ENCODE results near the gene NR2F1-AS1. TPM values are rescaled to one million over a fixed set of nuclear protein-coding genes. Genes with fewer than 3 reads are reported as not detected.

The NR2F1-AS1 gene
- total RNA-seq, 2 experiments from 2014 or later, result not detected

- CTCF ChIA-PET, result interaction anchor here (2.3 to 2.4 kb wide), 2 partner anchors 10 to 216 kb away, joined by 6 to 8 read pairs; no protein-coding TSS in a partner anchor
These were observed 4.2 kb upstream of the NR2F1-AS1 start for GRCh38 chr5:93585041-93585766.

GRCh38 chr5:93584596-93585040 is 3.6 kb upstream of the NR2F1-AS1 start:
- DNase-seq (peak; percentile 17), ATAC-seq (no peak)
- Mint-ChIP-seq H3K4me3 (peak overlapping the region; percentile 36), H3K27me3 (ENCODE audit: low read depth) (peaks cover 58% of the 10 kb centered on the region), H3K36me3 (ENCODE audit: low read depth) (peaks cover 13% of the 10 kb centered on the region), H3K4me1 (ENCODE audit: low read depth) (peaks cover 35% of the 10 kb centered on the region), H3K27ac (no peak overlapping the region), H3K9me3 (ENCODE audit: insufficient read depth) (peaks cover 6% of the 10 kb centered on the region)
- POLR2A ChIA-PET, result no interaction called here
- CTCF ChIA-PET, result interaction anchor here (0.9 to 2.4 kb wide), 3 partner anchors 11 to 217 kb away, joined by 3 to 8 read pairs (median 6); no protein-coding TSS in a partner anchor

More at GRCh38 chr5:93585041-93585766, 4.2 kb upstream of the NR2F1-AS1 start:
- Mint-ChIP-seq H3K9me3 (ENCODE audit: insufficient read depth) (peaks cover 6% of the 10 kb centered on the region), H3K27ac (no peak overlapping the region), H3K36me3 (ENCODE audit: low read depth) (peaks cover 13% of the 10 kb centered on the region), H3K27me3 (ENCODE audit: low read depth) (peaks cover 58% of the 10 kb centered on the region), H3K4me1 (ENCODE audit: low read depth) (peaks cover 29% of the 10 kb centered on the region), H3K4me3 (peak overlapping the region; percentile 40)
- ATAC-seq, result no peak
- no peak for DNase-seq
- POLR2A ChIA-PET, result no interaction called here

- H3K4me3 Mint-ChIP-seq, result peak overlapping the region; percentile 58
- H3K36me3 Mint-ChIP-seq (ENCODE audit: low read depth), result peaks cover 12% of the 10 kb centered on the region
- peaks cover 6% of the 10 kb centered on the region for H3K9me3 Mint-ChIP-seq (ENCODE audit: insufficient read depth)
- ATAC-seq, result peak; percentile 35
- peak; percentile 46 for DNase-seq
- H3K4me1 Mint-ChIP-seq (ENCODE audit: low read depth), result peaks cover 35% of the 10 kb centered on the region
- POLR2A ChIA-PET, result no interaction called here
- peaks cover 52% of the 10 kb centered on the region for H3K27me3 Mint-ChIP-seq (ENCODE audit: low read depth)
- no peak overlapping the region for H3K27ac Mint-ChIP-seq
- CTCF ChIA-PET, result interaction anchor here (0.9 to 1.6 kb wide), 3 partner anchors 23 to 217 kb away, joined by 3 to 5 read pairs (median 4); no protein-coding TSS in a partner anchor
These were observed 3.0 kb upstream of the NR2F1-AS1 start for GRCh38 chr5:93583768-93584595.

GRCh38 chr5:93583439-93583767 is 2.4 kb upstream of the NR2F1-AS1 start:
- ChIA-PET POLR2A (no interaction called here), CTCF (interaction anchor here (1.3 to 1.6 kb wide), 2 partner anchors 24 to 217 kb away, joined by 4 to 5 read pairs; no protein-coding TSS in a partner anchor)
- ATAC-seq (no peak), DNase-seq (no peak)
- Mint-ChIP-seq H3K4me3 (peak overlapping the region; percentile 58), H3K9me3 (ENCODE audit: insufficient read depth) (peaks cover 6% of the 10 kb centered on the region), H3K27ac (no peak overlapping the region), H3K27me3 (ENCODE audit: low read depth) (peaks cover 50% of the 10 kb centered on the region), H3K4me1 (ENCODE audit: low read depth) (peaks cover 34% of the 10 kb centered on the region), H3K36me3 (ENCODE audit: low read depth) (peaks cover 7% of the 10 kb centered on the region)

GRCh38 chr5:93582677-93583438 is 1.8 kb upstream of the NR2F1-AS1 start, which contains the start of gene NR2F1:
TSS of gene NR2F1 (plus strand) at chr5:93583222. CDS start at chr5:93585024, 1,802 bp downstream.
- Mint-ChIP-seq H3K9me3 (ENCODE audit: insufficient read depth) (peaks cover 5% of the 10 kb centered on the region), H3K27me3 (ENCODE audit: low read depth) (peaks cover 52% of the 10 kb centered on the region), H3K36me3 (ENCODE audit: low read depth) (peaks cover 5% of the 10 kb centered on the region), H3K27ac (no peak within 1 kb of the TSS), H3K4me1 (ENCODE audit: low read depth) (peaks cover 31% of the 10 kb centered on the region), H3K4me3 (peak within 1 kb of the TSS; percentile 58)
- ATAC-seq (no peak), DNase-seq (no peak)
- ChIA-PET POLR2A (no interaction called here), CTCF (interaction anchor here (0.6 to 1.6 kb wide), 3 partner anchors 24 to 218 kb away, joined by 3 to 5 read pairs (median 4); no protein-coding TSS in a partner anchor)

- H3K4me3 Mint-ChIP-seq, result no peak overlapping the region
- H3K27ac Mint-ChIP-seq, result no peak overlapping the region
- H3K36me3 Mint-ChIP-seq (ENCODE audit: low read depth), result no peaks in the 10 kb centered on the region
- DNase-seq (no peak), ATAC-seq (no peak)
- POLR2A ChIA-PET, result no interaction called here
- no peaks in the 10 kb centered on the region for H3K9me3 Mint-ChIP-seq (ENCODE audit: insufficient read depth)
- CTCF ChIA-PET, result interaction anchor here (0.6 kb wide), 1 partner anchor 30 kb away, joined by 3 read pairs; no protein-coding TSS in a partner anchor
- H3K27me3 Mint-ChIP-seq (ENCODE audit: low read depth), result peaks cover 52% of the 10 kb centered on the region
- peaks cover 26% of the 10 kb centered on the region for H3K4me1 Mint-ChIP-seq (ENCODE audit: low read depth)
These were observed 1.1 kb upstream of the NR2F1-AS1 start for GRCh38 chr5:93582167-93582462.

GRCh38 chr5:93580063-93580926 is 724 bp downstream of the NR2F1-AS1 start:
- CTCF ChIA-PET, result interaction anchor here (0.9 to 1.6 kb wide), 3 partner anchors 9 to 221 kb away, joined by 3 to 6 read pairs (median 4); no protein-coding TSS in a partner anchor

GRCh38 chr5:93579692-93580062 is 1.3 kb downstream of the NR2F1-AS1 start:
- ATAC-seq (no peak), DNase-seq (no peak)
- Mint-ChIP-seq H3K4me3 (peak overlapping the region; percentile 69), H3K36me3 (ENCODE audit: low read depth) (no peaks in the 10 kb centered on the region), H3K27me3 (ENCODE audit: low read depth) (peaks cover 58% of the 10 kb centered on the region), H3K27ac (no peak overlapping the region), H3K9me3 (ENCODE audit: insufficient read depth) (no peaks in the 10 kb centered on the region), H3K4me1 (ENCODE audit: low read depth) (peaks cover 19% of the 10 kb centered on the region)
- CTCF ChIA-PET, result interaction anchor here (1.5 to 1.6 kb wide), 2 partner anchors 8 to 222 kb away, joined by 3 to 6 read pairs; no protein-coding TSS in a partner anchor
- POLR2A ChIA-PET, result no interaction called here

More at GRCh38 chr5:93580063-93580926, 724 bp downstream of the NR2F1-AS1 start:
- ATAC-seq (no peak), DNase-seq (no peak)
- peak overlapping the region; percentile 23 for H3K27ac Mint-ChIP-seq
- peak overlapping the region; percentile 69 for H3K4me3 Mint-ChIP-seq
- H3K36me3 Mint-ChIP-seq (ENCODE audit: low read depth), result no peaks in the 10 kb centered on the region
- H3K9me3 Mint-ChIP-seq (ENCODE audit: insufficient read depth), result no peaks in the 10 kb centered on the region
- H3K4me1 Mint-ChIP-seq (ENCODE audit: low read depth), result peaks cover 19% of the 10 kb centered on the region
- POLR2A ChIA-PET, result no interaction called here
- peaks cover 55% of the 10 kb centered on the region for H3K27me3 Mint-ChIP-seq (ENCODE audit: low read depth)

GRCh38 chr5:93578813-93579691 is 2.0 kb downstream of the NR2F1-AS1 start:
- peaks cover 19% of the 10 kb centered on the region for H3K4me1 Mint-ChIP-seq (ENCODE audit: low read depth)
- ATAC-seq (no peak), DNase-seq (no peak)
- H3K9me3 Mint-ChIP-seq (ENCODE audit: insufficient read depth), result no peaks in the 10 kb centered on the region
- H3K36me3 Mint-ChIP-seq (ENCODE audit: low read depth), result no peaks in the 10 kb centered on the region
- no peak overlapping the region for H3K27ac Mint-ChIP-seq
- CTCF ChIA-PET, result interaction anchor here (0.8 to 1.6 kb wide), 3 partner anchors 30 to 240 kb away, joined by 3 to 6 read pairs (median 3); no protein-coding TSS in a partner anchor
- POLR2A ChIA-PET, result no interaction called here
- no peak overlapping the region for H3K4me3 Mint-ChIP-seq
- peaks cover 59% of the 10 kb centered on the region for H3K27me3 Mint-ChIP-seq (ENCODE audit: low read depth)
